NCI-H1417 (cell line): ENCODE data around the gene STK17B.

Source experiments
- DNase-seq, 3 experiments: peaks; one replicate each; lab custom pipeline; 2025; lab: John Stamatoyannopoulos, UW

The STK17B gene

GRCh38 chr2:196184921-196185320 lies 13.5 kb upstream of the STK17B start:
- DNase-seq = no peak

GRCh38 chr2:196183528-196184231 lies 12.3 kb upstream of the STK17B start:
- DNase-seq = no peak

DNA sequence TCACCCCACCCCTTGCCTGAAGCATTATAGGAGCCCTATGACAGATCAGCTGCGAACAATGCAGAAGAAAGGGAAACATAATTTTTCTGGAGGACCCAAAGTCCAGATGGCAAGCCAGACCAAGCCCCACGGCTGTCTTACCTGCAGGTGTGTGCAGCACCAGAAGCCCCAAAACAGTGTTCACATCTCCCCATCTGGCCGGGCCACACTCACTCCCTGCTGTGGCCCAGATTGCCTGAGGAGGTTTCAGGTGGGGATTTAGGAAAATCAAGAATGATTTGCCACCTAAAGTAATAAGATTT lies 11.7 kb upstream of the STK17B start:
- peak in 1 of 3 experiments; percentile 44 for DNase-seq

DNA sequence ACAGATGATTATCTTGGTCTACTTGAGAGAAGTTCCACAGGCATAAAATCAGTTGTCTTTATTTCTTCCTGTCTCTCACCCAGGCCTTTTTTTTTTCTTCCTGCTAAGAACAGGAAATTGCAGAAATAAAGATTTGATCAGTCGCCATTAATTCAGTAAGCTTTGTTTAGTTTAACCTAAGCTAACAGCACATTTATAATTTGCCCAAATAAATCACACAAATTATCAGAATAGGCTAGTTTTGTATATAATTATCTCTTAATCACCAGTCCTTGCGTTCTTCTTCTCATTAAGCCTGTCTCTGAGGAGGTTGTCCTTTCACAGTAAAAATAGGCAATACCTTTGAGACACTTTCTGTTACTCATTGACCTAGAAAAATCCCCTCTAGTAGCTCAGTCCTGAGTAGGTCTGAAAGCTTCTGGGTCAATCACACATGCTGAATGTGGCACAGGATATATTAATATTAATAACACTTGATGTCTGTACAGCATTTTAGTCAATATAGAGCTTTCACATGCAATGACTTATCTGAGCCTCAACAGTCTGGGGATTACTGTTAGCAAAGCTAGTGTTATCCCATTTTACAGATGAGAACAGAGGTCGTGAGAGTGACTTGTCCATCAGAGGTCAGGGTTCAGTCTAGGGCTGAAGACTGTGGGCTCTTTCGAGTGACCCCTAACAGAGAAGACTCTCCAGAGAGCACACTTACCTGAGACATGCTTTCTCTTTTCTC lies 11.2 kb upstream of the STK17B start:
- DNase-seq = peak in 1 of 3 experiments; percentile 48

GRCh38 chr2:196181484-196181883 lies 10.1 kb upstream of the STK17B start:
- DNase-seq = peak; percentile 11 to 77 (median 72)

- no peak for DNase-seq
Measured at GRCh38 chr2:196177124-196177523, 5.7 kb upstream of the STK17B start.

DNA sequence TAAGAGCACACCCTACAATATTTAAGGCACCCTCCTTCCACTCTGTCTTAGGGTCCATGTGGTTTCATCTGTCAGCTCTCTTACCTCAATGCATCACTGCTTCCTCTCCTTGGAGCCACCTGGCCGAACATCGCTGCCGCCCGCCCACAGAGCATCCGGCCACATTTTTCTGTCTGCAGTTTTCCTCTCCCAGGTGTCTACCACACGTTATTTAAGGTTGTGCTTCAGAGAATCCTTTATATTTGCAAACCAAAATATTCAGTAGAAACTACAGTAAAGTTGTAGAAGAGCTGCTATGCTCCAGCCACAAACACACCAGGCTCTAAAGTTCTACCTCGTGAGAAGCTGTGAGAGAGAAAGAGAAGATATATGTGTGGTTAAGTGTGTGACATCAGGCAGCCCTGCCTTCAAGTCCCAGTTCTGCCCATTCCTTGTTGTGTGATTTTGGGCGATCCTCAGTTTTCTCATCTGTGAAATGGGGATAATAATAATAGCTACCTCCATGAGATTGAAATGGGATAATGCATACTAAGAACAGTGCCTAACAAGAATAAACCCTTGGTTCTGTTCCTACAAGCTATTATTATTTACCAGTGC lies 4.9 kb upstream of the STK17B start:
- DNase-seq = no peak

DNA sequence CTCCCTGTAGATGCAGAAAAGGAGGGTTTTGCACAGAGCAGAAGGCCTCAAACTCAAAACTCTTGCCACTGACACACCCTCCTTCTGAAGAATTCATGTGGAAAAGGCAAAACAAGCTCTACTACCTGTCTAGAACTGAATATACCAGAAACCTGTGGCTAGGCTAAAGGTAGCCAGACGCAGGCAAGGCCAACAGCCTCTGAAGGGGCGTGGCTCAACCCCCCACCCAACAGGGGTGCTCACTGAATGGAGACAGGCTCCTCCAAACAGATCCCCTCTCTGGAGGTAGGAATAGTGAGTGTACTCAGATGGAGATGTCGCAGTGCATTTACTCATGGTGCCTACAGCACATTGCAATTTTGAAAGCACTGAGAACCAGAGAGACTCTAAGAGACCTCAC lies 3.0 kb upstream of the STK17B start:
- no peak for DNase-seq

DNA sequence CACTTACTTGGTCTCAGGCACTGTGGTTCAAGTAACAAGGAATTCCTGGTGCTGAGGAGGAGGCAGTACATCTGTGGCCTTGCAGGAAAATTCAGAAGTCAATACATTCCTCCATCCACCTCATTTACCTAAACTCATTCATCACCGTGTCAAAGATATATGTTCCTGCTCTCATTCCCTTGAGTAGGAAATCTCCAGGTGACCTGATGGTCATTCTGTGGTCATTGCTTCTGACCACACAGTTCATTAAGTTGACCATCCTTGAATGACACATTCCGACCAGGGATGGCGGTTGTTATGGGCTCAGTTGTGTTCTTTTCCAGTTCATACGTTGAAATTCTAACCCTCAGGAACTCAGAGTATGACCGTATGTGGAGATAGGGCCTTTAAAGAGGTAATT lies 2.1 kb upstream of the STK17B start:
- DNase-seq = no peak

GRCh38 chr2:196172951-196173350 lies 1.6 kb upstream of the STK17B start:
- DNase-seq = peak in 1 of 3 experiments; percentile 17

- DNase-seq = no peak
Measured at GRCh38 chr2:196171946-196172345, 568 bp upstream of the STK17B start.

- peak in 2 of 3 experiments; percentile 64 for DNase-seq
Measured at GRCh38 chr2:196170606-196171247, 651 bp downstream of the STK17B start.

DNA sequence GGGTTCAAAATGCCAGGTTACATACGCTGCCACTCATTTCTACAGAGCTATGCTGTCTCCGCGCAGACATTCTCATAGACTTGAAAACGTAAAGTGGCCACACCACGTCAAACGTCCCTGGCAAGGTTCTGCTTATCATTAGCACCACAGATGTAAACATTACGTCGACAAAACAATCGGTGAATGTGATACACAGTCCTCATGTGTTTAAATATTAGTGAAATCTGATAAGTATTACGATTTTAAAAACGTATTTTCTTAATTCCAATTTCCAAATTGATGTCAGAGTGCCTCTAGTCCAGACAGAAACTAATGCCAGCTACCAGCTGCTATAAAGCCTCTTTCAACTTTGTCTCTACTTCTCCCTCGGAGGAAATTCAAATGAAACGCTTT lies 1.2 kb downstream of the STK17B start:
- peak; percentile 2 to 67 (median 54) for DNase-seq

- DNase-seq = no peak
Measured at GRCh38 chr2:196169516-196169915, 1.9 kb downstream of the STK17B start.

GRCh38 chr2:196168181-196168580 lies 3.2 kb downstream of the STK17B start:
- DNase-seq = no peak

DNA sequence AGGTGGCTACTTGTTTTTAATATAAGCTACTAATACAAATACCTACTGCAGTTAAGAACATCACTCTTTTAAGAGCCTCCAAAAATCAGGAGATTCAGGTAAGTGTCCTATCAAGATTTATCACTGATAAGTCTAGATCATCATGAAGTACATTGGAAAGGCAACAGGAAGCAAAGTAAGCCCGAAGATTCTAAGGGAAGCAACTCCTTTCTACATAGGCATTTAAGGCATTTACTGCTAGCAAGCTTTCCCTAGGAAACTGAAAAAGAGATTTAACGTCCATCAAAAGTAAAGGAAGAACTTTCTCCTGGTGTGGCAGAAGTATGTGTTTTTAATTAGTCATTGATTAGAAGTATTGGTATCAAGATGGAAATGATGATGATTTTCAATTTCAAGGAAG lies 3.7 kb downstream of the STK17B start:
- no peak for DNase-seq

DNA sequence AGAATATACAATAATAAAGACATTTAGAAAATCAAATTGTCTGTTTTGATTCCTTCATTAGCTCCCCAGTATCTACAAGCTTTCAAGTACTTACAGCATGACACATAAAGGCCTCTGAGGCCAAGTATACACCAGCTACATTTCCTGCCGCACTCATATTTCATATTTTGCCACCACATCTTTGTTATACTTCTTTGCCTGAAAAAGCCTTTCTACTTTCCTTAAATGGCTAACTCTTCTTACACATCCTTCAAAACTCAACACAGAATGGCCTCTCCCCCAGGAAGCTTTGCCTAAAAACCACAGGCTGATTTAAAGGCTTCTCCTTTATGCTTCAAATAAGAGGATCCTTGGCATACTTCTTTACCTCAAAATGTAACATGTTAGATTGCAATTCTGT lies 4.5 kb downstream of the STK17B start:
- DNase-seq = peak in 1 of 3 experiments; percentile 11

DNA sequence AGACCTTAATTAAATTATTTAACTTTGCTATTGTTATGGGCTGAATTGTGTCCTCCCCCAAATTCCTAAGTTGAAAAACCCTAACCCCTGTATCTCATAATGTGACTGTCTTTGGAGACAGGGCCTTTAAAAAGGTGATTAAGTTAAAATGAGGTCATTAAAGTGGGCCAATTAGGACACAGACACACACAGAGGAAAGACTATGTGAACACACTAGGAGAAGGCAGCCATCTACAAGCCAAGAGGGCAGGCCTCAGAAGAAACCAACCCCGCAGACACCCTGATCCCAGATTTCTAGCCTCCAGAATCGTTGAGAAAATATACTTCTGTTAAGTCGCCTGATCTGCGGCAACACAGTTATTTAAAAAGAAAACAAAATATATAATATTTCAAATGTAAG lies 6.4 kb downstream of the STK17B start:
- DNase-seq = no peak

DNA sequence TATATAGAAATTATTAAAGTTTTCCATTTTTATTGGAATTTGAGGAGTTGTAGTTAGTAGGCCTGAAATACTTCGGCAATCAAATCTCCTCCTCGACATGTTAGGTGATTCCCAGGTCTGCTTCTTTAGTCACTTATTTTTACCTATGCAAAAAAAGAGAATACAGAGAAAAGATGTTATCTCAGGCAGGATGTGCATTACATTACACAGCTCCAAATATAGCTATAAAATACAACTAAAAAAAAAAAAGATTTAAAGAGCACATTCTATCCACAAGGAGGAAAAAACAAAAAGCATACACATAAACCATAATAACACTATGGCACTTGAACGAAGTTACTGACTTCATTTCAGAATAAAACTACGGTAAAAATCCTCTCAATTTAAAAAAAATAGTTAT lies 8.1 kb downstream of the STK17B start:
- no peak for DNase-seq

- no peak for DNase-seq
Measured at GRCh38 chr2:196162586-196163175, 8.7 kb downstream of the STK17B start.

DNA sequence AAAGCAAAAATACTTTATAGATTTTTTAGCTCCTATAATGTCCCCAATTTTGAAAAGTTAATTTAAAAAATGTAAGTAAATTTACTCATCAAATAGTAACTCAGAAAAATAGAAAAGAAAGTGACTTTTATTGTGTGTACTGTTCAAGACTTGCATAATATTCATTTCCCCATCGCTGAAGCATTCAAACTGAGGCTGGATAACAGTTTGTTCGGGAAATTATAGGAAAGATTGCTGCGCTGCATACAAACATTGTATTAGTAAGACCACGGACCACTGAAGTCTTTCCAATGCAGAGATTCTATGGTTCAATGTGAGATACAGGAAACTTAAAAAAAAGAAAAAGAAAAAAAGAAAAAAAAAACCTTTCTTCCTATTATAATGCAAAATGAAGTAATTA lies 10.4 kb downstream of the STK17B start:
- no peak for DNase-seq

DNA sequence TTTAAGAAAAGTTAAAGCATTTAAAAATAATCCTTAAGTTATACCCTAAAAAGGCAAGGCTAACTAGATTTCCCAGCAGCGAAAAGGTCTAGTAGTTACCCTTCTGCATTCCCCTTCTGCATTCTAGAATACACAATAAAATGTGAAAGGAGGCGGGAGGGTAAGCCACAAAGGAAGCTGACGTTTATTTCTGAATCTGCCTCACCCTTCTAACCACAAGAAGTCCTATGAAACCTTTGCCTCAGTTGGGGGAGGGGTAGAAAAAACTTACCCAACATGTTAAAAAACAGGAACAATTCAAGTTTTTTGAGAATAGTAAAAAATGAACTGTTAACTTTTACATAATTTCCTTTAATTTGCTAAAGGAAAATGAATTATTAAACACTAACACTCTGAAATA lies 11.3 kb downstream of the STK17B start:
- no peak for DNase-seq
